Testis (tissue), 3 donors: Measurements from ENCODE around the gene MECP2. TPM values are rescaled to one million over a fixed set of nuclear protein-coding genes. Genes with fewer than 3 reads are reported as not detected.

Source experiments
- DNase-seq: peaks from one replicate; pipeline ENCODE4 v3.0.0-alpha.2; 2019
- H3K27ac ChIP-seq, 2 donors: fragments of 200-600 bp; sonication (generic); one replicate each; pipeline ENCODE4 v1.5.1; 2019
- H3K27me3 ChIP-seq: fragments of 200-600 bp; sonication (generic); one replicate; pipeline ENCODE4 v1.5.1; 2019
- H3K36me3 ChIP-seq: fragments of 200-600 bp; sonication (generic); one replicate; pipeline ENCODE4 v1.5.1; 2017; ENCODE audit warnings: low read depth; ENCODE audit errors: missing control alignments
- H3K4me1 ChIP-seq: fragments of 200-600 bp; sonication (generic); one replicate; pipeline ENCODE4 v1.5.1; 2019
- H3K4me3 ChIP-seq, 2 donors: fragments of 200-600 bp; sonication (generic); one replicate each; pipeline ENCODE4 v1.5.1; 2017 to 2019
- H3K9me3 ChIP-seq: fragments of 200-600 bp; sonication (generic); one replicate; pipeline ENCODE4 v1.5.1; 2017
- CTCF ChIP-seq, 3 experiments: fragments of 450-650 bp in 2 of 3; fragments of 200-600 bp in 1 of 3; sonication (generic) in 1 of 3; IDR thresholded peaks; one replicate each; pipeline ENCODE4 v1.5.1; 2016 to 2019; ENCODE audit warnings: antibody characterized with exemption in 3 of 3, mild to moderate bottlenecking in 2 of 3, moderate library complexity in 1 of 3
- POLR2A ChIP-seq: fragments of 450-650 bp; IDR thresholded peaks from one replicate; pipeline ENCODE4 v1.6.1; 2017; ENCODE audit warnings: antibody characterized with exemption, mild to moderate bottlenecking, moderate library complexity
- WGBS, 2 donors: methylation state at CpG; one replicate each; pipeline ENCODE4 v1.1.5; 2018; 5-methylcytosine and 5-hydroxymethylcytosine counted together
- intact Hi-C: fragments of 100-400 bp; cut with DNase I; formaldehyde crosslinking; loops from one replicate; pipeline ENCODE4 v1.15.1; 2023; ENCODE audit warnings: low total_unique reads
- polyA plus RNA-seq: library from polyadenylated mRNA; stranded (reverse); fragments of 350-450 nt; fragmentation: Illumina TruSeq; extraction: RNeasy Lipid Tissue Mini Kit (QIAGEN cat#74804); gene quantifications from one replicate; pipeline ENCODE4 v1.2.3, GENCODE V29; 2014; ENCODE audit warnings: low read depth, low replicate concordance; ENCODE audit not compliant: insufficient read depth
- total RNA-seq, 2 donors: library from RNA; depleted of rRNA; stranded (reverse); fragments of >200 nt; gene quantifications; one replicate each; pipeline ENCODE4 v1.2.3, GENCODE V29; 2016

MECP2 gene
- total and polyA plus RNA-seq, 3 donors from 2014 or later: 25.0 to 86.4 (median 85.4) TPM

GRCh38 chrX:154020536-154021115, 76.9 kb downstream of the MECP2 start:
- TF ChIP-seq POLR2A (no peak), CTCF (IDR thresholded peaks at IDR 0.05) (no peak)
- Histone ChIP-seq H3K27me3 (no peaks in the 10 kb centered on the region), H3K27ac (peak overlapping the region; percentile 83 to 84), H3K4me3 (no peak overlapping the region), H3K9me3 (no peaks in the 10 kb centered on the region), H3K4me1 (peaks cover 6% of the 10 kb centered on the region), H3K36me3 (no peaks in the 10 kb centered on the region)
- intact Hi-C loops: no loop called here
- WGBS, 2 donors: 14 to 43% methylated on average over 4 to 8 of the region's 9 CpGs
- DNase-seq: no peak

- peaks cover 6% of the 10 kb centered on the region for H3K4me1 ChIP-seq
- H3K36me3 ChIP-seq: no peaks in the 10 kb centered on the region
- intact Hi-C loops: no loop called here
- peak within 1 kb of the TSS; percentile 50 to 64 for H3K4me3 ChIP-seq
- no peak for TF ChIP-seq POLR2A
- TF ChIP-seq CTCF (IDR thresholded peaks at IDR 0.05): no peak
- 1 to 2% methylated on average over 7 to 18 of the region's 99 CpGs for WGBS, 2 donors
- no peaks in the 10 kb centered on the region for H3K27me3 ChIP-seq
- peak within 1 kb of the TSS; percentile 83 to 84 for H3K27ac ChIP-seq
- no peaks in the 10 kb centered on the region for H3K9me3 ChIP-seq
- no peak for DNase-seq
Observed at GRCh38 chrX:154019633-154020528, 77.6 kb downstream of the MECP2 start, which contains the start of gene IRAK1. Gene IRAK1 (minus strand): TSS chrX:154019902. CDS start chrX:154019812, 90 bp downstream.

GRCh38 chrX:154019061-154019621, 78.4 kb downstream of the MECP2 start:
- Histone ChIP-seq H3K4me3 (peak overlapping the region; percentile 50 to 53), H3K27ac (peak overlapping the region; percentile 77 to 84), H3K36me3 (no peaks in the 10 kb centered on the region), H3K27me3 (no peaks in the 10 kb centered on the region), H3K9me3 (no peaks in the 10 kb centered on the region), H3K4me1 (peaks cover 6% of the 10 kb centered on the region)
- 1% methylated on average over 45 of the region's 45 CpGs; no CpG with 5 or more reads in 1 of the 2 donors for WGBS, 2 donors
- TF ChIP-seq CTCF (IDR thresholded peaks at IDR 0.05) (no peak), POLR2A (no peak)
- intact Hi-C loops: no loop called here
- no peak for DNase-seq

GRCh38 chrX:154018518-154019060, 78.9 kb downstream of the MECP2 start:
- Histone ChIP-seq H3K9me3 (no peaks in the 10 kb centered on the region), H3K36me3 (no peaks in the 10 kb centered on the region), H3K27me3 (no peaks in the 10 kb centered on the region), H3K4me3 (peak overlapping the region; percentile 50 to 53), H3K27ac (peak overlapping the region; percentile 77 to 84), H3K4me1 (peaks cover 6% of the 10 kb centered on the region)
- 29% methylated on average over 12 of the region's 15 CpGs; no CpG with 5 or more reads in 1 of the 2 donors for WGBS, 2 donors
- DNase-seq: no peak
- intact Hi-C loops: no loop called here
- TF ChIP-seq CTCF (IDR thresholded peaks at IDR 0.05) (no peak), POLR2A (no peak)
